Progenitor cell of endocrine pancreas (in vitro differentiated cells): ENCODE measurements around the gene KDM4B. TPM values are rescaled to one million over a fixed set of nuclear protein-coding genes. Genes with fewer than 3 reads are reported as not detected.

Experiments
- DNase-seq: peaks from one replicate; pipeline ENCODE4 v3.0.0; 2021; ENCODE audit warnings: low spot score; ENCODE audit not compliant: unreplicated experiment
- H3K27ac Mint-ChIP-seq: 2 replicates; pipeline ENCODE4 v1.8.0; 2021; ENCODE audit warnings: mild to moderate bottlenecking, moderate library complexity, mixed read lengths
- H3K27me3 Mint-ChIP-seq: 2 replicates; pipeline ENCODE4 v1.8.0; 2021; ENCODE audit warnings: mixed read lengths
- H3K36me3 Mint-ChIP-seq: 2 replicates; pipeline ENCODE4 v1.8.0; 2022; ENCODE audit warnings: mixed read lengths; ENCODE audit not compliant: insufficient read depth
- H3K4me1 Mint-ChIP-seq: 2 replicates; pipeline ENCODE4 v1.8.0; 2021; ENCODE audit warnings: low read depth, mixed read lengths
- H3K4me3 Mint-ChIP-seq: 2 replicates; pipeline ENCODE4 v1.8.0; 2021; ENCODE audit warnings: low read depth, mild to moderate bottlenecking, moderate library complexity, mixed read lengths
- H3K9me3 Mint-ChIP-seq: 2 replicates; pipeline ENCODE4 v1.8.0; 2021; ENCODE audit warnings: low read depth, mixed read lengths
- total RNA-seq: library from RNA; stranded (reverse); gene quantifications from 2 replicates; pipeline ENCODE4 v1.2.1, GENCODE V29; 2021
- TF ChIP-seq, protein P1 (sequence below): fragments of 200-600 bp; sonication (generic); IDR thresholded peaks from one replicate; pipeline ENCODE4 v1.5.0; 2021; ENCODE audit warnings: antibody characterized with exemption, mild to moderate bottlenecking; ENCODE audit not compliant: unreplicated experiment

KDM4B gene
- total RNA-seq, 1 donor from 2014 or later, result 59.6 TPM

DNA sequence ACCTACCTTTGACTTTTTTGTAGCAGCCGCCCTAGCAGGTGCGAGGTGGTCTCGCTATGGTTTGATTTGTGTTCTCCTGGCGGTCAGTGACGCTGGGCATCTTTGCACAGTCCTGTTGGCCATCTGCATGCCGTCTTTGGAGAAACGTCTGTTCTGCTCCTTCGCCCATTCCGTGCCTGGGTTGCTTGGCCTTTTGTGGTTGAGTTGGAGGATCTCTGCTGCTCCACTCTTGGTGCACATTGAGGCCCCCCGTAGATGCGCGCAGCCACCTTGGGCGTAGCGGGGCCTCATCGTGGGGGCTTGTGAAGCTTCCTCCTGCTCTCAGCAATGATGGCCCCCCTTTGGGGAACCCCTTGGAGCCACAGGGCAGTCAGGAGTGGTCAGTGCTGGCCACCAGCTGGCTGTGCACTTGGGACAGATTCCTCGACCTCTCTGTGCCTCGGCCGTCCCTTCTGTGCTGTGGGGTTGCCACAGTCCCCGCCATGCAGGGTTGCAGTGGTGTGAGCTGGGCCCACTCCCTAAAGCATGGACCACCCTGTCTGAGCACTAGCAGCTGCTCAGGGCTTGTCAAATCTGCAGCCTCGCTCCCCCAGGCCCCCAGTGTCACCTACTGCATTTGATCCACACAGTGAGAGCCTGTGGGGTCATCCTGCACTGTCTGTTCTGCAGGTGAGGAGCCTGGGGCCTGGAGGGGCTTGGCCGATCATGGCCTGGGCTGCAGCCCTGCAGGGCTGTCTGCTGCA is 170.8 kb downstream of the KDM4B start:
- H3K4me1 Mint-ChIP-seq, result no peaks in the 10 kb centered on the region
- H3K27ac Mint-ChIP-seq, result no peak overlapping the region
- DNase-seq, result no peak
- H3K4me3 Mint-ChIP-seq, result no peak overlapping the region
- TF ChIP-seq, protein P1, sequence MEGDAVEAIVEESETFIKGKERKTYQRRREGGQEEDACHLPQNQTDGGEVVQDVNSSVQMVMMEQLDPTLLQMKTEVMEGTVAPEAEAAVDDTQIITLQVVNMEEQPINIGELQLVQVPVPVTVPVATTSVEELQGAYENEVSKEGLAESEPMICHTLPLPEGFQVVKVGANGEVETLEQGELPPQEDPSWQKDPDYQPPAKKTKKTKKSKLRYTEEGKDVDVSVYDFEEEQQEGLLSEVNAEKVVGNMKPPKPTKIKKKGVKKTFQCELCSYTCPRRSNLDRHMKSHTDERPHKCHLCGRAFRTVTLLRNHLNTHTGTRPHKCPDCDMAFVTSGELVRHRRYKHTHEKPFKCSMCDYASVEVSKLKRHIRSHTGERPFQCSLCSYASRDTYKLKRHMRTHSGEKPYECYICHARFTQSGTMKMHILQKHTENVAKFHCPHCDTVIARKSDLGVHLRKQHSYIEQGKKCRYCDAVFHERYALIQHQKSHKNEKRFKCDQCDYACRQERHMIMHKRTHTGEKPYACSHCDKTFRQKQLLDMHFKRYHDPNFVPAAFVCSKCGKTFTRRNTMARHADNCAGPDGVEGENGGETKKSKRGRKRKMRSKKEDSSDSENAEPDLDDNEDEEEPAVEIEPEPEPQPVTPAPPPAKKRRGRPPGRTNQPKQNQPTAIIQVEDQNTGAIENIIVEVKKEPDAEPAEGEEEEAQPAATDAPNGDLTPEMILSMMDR, result no peak
- H3K27me3 Mint-ChIP-seq, result no peaks in the 10 kb centered on the region
- H3K9me3 Mint-ChIP-seq, result no peaks in the 10 kb centered on the region
- H3K36me3 Mint-ChIP-seq, result peaks cover 13% of the 10 kb centered on the region

DNA sequence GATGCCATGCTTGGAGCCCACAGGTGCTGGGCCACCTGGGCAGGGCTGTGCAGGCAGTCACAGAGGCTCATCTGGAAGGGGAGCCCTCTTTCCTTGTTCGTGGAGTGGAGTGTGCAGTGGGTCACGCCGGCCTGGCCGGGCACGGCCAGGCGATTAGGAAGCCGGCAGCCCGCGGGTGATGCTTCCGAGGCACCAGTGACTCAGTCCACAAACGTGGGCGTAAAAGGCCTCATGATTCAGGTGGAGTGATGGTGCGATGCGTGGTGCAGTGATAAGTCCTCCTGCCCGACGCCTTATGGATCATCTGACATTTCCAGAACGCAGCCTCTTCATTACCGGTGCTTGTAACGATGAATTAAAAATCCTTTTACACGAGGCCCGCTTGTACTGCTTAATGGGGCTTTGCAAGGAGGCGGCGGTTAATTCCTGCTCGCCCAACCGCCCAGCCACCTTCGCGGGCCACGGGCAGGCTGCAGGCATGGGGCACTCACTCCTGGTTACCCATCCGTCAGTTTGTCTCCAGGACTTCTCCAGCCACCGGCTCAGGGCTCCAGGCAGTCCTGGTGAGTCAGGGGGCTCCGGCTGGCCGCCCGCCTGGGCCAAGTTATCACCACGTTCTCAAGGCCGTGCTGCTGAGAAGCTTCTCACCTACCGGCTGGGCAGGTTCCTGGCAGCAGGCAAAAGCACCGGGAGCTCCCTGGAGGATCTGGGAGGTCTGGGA is 172.4 kb downstream of the KDM4B start:
- TF ChIP-seq, protein P1, result no peak
- no peaks in the 10 kb centered on the region for H3K9me3 Mint-ChIP-seq
- no peak overlapping the region for H3K27ac Mint-ChIP-seq
- DNase-seq, result no peak
- H3K27me3 Mint-ChIP-seq, result no peaks in the 10 kb centered on the region
- H3K4me3 Mint-ChIP-seq, result no peak overlapping the region
- H3K36me3 Mint-ChIP-seq, result peaks cover 16% of the 10 kb centered on the region
- no peaks in the 10 kb centered on the region for H3K4me1 Mint-ChIP-seq

DNA sequence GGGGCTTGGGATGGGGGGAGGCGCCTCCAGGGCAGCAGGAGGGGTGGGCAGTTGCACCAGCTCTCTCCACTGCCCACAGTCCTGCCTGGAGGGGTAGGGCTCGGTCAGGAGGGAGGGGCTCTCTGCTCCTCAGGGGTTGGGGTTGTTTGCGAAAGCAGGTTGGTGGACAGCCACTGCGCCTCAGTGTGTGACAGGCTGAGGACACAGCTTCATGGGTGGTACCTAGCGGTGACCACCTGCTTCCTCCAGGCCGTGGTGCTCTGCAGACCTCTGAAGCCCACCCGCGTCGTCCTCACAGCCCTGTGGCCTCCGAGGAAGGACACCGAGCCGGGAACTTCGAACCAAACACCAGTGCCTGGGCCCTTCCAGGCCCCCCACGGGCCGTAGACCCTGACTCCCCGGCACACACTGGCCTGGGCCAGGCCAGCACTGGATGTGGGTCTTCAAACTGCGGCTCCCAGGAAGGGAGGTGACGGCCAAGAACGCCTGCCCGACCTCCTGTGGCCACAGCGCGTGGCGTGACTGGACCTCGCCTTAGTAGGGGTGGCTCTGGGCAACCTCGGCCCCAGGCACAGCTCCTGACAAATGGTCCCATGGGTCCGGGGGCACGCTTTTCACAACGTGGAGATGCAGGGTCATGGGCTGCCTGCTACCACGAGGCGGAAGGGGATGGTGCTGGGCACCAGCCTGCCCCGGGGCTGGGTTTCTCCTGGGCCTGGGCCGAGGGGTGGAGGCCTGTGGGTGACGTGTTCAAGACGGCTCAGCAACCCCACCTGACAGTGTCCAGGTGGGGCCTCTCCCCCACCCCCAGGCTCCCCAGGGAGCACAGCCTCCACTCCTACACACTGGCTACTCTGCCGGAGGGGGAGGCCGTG is 173.2 kb downstream of the KDM4B start:
- DNase-seq, result no peak
- no peaks in the 10 kb centered on the region for H3K9me3 Mint-ChIP-seq
- H3K36me3 Mint-ChIP-seq, result peaks cover 19% of the 10 kb centered on the region
- H3K4me1 Mint-ChIP-seq, result no peaks in the 10 kb centered on the region
- H3K27me3 Mint-ChIP-seq, result no peaks in the 10 kb centered on the region
- no peak overlapping the region for H3K27ac Mint-ChIP-seq
- TF ChIP-seq, protein P1, result no peak
- no peak overlapping the region for H3K4me3 Mint-ChIP-seq

DNA sequence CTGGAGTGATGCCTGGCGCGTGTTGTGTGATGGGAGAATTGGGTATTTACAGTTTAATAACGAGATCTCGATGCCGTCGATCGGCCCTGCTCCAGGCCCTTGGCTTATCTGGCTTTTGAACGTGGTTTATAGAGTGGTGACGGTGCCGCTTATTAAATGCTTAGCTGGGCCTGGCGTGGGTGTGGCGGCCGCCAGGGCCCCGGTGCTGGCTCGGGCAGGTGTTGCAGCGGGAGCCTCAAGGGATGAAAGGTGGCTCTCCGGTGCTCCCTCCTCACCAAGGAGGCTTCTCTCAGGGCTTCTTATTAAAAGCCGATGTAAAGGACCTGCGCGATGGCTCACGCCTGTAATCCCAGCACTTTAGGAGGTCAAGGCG is 173.8 kb downstream of the KDM4B start:
- H3K27me3 Mint-ChIP-seq, result no peaks in the 10 kb centered on the region
- H3K4me3 Mint-ChIP-seq, result no peak overlapping the region
- H3K4me1 Mint-ChIP-seq, result no peaks in the 10 kb centered on the region
- TF ChIP-seq, protein P1, result no peak
- H3K27ac Mint-ChIP-seq, result no peak overlapping the region
- H3K36me3 Mint-ChIP-seq, result peaks cover 20% of the 10 kb centered on the region
- H3K9me3 Mint-ChIP-seq, result no peaks in the 10 kb centered on the region
- no peak for DNase-seq
